ENCODE data around the gene TENT4B. TPM values are rescaled to one million over a fixed set of nuclear protein-coding genes. Genes with fewer than 3 reads are reported as not detected.

TENT4B gene
- total and polyA plus RNA-seq, 4 donors = 4.3 to 16.3 (median 8.4) TPM

DNA sequence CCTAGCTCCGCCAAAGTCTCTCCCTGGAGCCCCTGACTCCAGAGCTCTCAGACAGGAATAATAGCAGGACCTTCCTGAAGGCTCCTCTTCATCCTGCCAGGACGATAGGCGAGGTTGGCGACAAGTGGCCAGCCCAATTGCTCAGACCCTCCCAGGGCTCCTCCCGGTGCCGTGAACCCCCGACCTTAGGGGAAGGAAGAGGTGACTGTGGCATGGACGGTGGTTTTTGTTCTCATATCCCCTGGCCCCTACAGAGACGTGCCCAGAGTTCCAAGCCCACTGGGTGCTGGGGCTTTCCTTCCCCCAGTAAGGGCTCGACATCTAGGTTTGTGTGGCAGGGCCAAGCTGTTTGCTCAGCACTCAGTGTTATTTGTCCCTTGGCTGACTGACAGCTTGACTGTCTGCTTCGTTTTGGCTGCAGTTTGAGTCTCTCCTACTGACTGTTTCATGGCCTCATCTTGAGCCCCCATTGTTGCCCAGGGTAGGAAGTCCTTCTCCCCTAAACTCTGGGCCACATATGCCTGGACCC lies 108.7 kb downstream of the TENT4B start:
- Histone ChIP-seq H3K9ac (ENCODE audit: insufficient read depth in 1 of 2, low read length in 2 of 2) (no peak overlapping the region), H3K4me3 (no peak overlapping the region), H3K9me3 (ENCODE audit: control insufficient read depth in 4 of 4, insufficient read depth in 3 of 4, low read length in 3 of 4) (no peaks in the 10 kb centered on the region), H3K27ac (ENCODE audit: low read depth in 1 of 2, low read length in 1 of 2) (peak overlapping the region in 1 of 2 donors; percentile 55), H3K36me3 (ENCODE audit: control insufficient read depth in 4 of 4, insufficient read depth in 4 of 4, low read length in 4 of 4) (no peaks in the 10 kb centered on the region), H3K4me1 (ENCODE audit: control insufficient read depth in 5 of 5, insufficient read depth in 5 of 5, low read length in 5 of 5) (peaks cover 0 to 22% (median 12%) of the 10 kb centered on the region in 5 donors), H3K27me3 (ENCODE audit: control insufficient read depth in 3 of 3, insufficient read depth in 3 of 3, low read length in 2 of 3) (no peaks in the 10 kb centered on the region)
- WGBS, 2 donors = 31 to 32% methylated on average over 11 of the region's 11 CpGs
- TF ChIP-seq, protein P1, sequence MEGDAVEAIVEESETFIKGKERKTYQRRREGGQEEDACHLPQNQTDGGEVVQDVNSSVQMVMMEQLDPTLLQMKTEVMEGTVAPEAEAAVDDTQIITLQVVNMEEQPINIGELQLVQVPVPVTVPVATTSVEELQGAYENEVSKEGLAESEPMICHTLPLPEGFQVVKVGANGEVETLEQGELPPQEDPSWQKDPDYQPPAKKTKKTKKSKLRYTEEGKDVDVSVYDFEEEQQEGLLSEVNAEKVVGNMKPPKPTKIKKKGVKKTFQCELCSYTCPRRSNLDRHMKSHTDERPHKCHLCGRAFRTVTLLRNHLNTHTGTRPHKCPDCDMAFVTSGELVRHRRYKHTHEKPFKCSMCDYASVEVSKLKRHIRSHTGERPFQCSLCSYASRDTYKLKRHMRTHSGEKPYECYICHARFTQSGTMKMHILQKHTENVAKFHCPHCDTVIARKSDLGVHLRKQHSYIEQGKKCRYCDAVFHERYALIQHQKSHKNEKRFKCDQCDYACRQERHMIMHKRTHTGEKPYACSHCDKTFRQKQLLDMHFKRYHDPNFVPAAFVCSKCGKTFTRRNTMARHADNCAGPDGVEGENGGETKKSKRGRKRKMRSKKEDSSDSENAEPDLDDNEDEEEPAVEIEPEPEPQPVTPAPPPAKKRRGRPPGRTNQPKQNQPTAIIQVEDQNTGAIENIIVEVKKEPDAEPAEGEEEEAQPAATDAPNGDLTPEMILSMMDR (IDR thresholded peaks at IDR 0.05; ENCODE audit: control extremely low read depth, extremely low read depth) = no peak
- ATAC-seq (ENCODE audit: insufficient read depth, low FRiP score) = no peak
- DNase-seq = peak in 1 of 3 donors; percentile 51

DNA sequence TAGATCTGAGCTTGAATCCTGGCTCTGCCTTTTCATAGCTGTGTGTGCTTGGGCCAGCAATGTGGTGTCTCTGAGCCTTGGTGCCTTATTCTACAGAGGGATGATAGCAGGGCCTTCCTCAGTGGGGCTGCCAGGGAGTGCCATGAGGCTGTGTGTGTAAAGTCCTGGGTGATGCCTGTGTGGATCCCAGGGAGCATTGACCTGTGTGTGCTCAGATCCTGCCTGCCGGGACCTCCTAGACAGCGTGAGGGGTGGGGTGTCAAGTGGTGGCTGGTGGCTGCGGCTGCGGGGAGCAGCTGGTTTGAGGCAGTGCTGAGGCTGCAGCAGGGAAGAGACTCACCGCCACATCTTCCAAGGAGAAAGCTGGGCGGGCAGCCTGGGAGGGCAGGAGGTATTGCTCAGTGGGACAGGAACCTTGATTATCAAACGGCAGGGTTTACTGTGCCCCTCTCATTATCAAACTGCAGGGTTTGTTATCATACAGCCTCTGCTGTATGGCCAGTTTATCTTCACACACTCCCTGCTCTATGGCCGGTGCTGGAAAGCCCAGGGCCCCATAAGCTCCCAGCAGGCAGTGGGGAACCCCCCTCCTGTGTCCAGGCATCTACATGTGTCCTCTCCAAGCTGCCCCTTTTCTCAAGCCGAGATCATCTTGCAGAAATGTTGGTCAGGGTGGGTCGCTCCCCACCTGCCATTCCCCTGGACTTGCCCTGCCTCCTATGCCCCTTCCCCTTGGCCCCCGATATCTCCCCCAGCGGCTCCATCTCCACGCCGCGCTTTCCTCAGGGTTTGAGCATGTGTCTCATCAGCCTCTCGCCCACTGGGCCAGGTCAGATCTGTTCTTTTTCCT lies 110.2 kb downstream of the TENT4B start:
- DNase-seq (no peak), ATAC-seq (ENCODE audit: insufficient read depth, low FRiP score) (no peak)
- Histone ChIP-seq H3K9me3 (ENCODE audit: control insufficient read depth in 4 of 4, insufficient read depth in 3 of 4, low read length in 3 of 4) (no peaks in the 10 kb centered on the region), H3K4me1 (ENCODE audit: control insufficient read depth in 5 of 5, insufficient read depth in 5 of 5, low read length in 5 of 5) (peaks cover 0 to 31% (median 12%) of the 10 kb centered on the region in 5 donors), H3K27ac (ENCODE audit: low read depth in 1 of 2, low read length in 1 of 2) (no peak overlapping the region), H3K4me3 (no peak overlapping the region), H3K27me3 (ENCODE audit: control insufficient read depth in 3 of 3, insufficient read depth in 3 of 3, low read length in 2 of 3) (no peaks in the 10 kb centered on the region), H3K9ac (ENCODE audit: insufficient read depth in 1 of 2, low read length in 2 of 2) (no peak overlapping the region), H3K36me3 (ENCODE audit: control insufficient read depth in 4 of 4, insufficient read depth in 4 of 4, low read length in 4 of 4) (no peaks in the 10 kb centered on the region)
- 84 to 85% methylated on average over 16 of the region's 16 CpGs for whole genome bisulfite sequencing, 2 donors
- TF ChIP-seq, protein P1 (IDR thresholded peaks at IDR 0.05; ENCODE audit: control extremely low read depth, extremely low read depth) = no peak

DNA sequence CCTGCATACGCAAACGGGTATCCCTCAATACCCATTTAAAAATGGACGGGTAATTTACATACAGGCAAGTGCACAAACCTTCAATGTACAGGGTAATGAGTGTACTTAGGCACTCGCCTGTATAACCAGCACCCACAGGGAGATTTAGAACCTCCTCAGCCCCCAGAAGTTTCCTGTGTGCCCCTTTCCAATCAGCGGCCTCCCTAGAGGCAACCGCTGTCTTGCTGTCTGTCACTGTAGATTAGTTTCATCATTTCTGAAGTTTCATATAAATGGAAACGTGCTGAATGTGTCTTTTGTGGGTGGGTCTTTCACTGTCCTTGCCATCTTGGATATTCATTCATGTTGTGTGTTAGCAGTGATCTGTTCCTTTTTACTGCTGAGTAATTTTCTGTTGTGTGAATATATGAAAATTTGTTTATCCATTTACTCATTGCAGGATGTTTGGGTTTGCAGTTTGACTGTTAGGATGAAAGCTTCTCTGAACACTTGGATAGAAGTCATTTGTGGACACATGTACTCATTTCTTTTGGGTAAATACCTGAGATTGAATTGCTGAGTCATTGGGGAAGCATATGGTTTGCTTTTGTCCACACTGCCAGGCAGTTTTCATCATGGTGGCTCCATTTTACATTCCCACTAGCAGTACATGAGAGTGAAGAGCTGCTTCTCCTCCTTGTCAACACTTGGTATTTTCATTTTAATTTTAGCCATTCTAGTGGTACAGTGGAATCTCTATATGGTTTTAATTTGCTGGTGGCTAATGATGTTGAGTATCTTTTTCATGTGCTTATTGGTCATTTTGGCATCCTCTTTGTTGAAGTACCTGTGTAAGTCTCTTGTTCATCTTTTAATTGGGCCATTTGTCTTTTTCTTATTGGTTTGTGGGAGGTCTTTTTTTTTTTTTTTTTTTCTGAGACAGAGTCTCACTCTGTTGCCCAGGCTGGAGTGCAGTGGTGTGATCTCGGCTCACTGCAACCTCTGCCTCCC lies 111.1 kb downstream of the TENT4B start:
- Histone ChIP-seq H3K36me3 (ENCODE audit: control insufficient read depth in 4 of 4, insufficient read depth in 4 of 4, low read length in 4 of 4) (no peaks in the 10 kb centered on the region), H3K4me3 (no peak overlapping the region), H3K9me3 (ENCODE audit: control insufficient read depth in 4 of 4, insufficient read depth in 3 of 4, low read length in 3 of 4) (no peaks in the 10 kb centered on the region), H3K27me3 (ENCODE audit: control insufficient read depth in 3 of 3, insufficient read depth in 3 of 3, low read length in 2 of 3) (no peaks in the 10 kb centered on the region), H3K4me1 (ENCODE audit: control insufficient read depth in 5 of 5, insufficient read depth in 5 of 5, low read length in 5 of 5) (peaks cover 0 to 31% (median 12%) of the 10 kb centered on the region in 5 donors), H3K27ac (ENCODE audit: low read depth in 1 of 2, low read length in 1 of 2) (no peak overlapping the region), H3K9ac (ENCODE audit: insufficient read depth in 1 of 2, low read length in 2 of 2) (no peak overlapping the region)
- DNase-seq (no peak), ATAC-seq (ENCODE audit: insufficient read depth, low FRiP score) (no peak)
- TF ChIP-seq, protein P1 (IDR thresholded peaks at IDR 0.05; ENCODE audit: control extremely low read depth, extremely low read depth) = no peak
- WGBS, 2 donors = 77% methylated on average over 7 of the region's 8 CpGs

All from lung (tissue), 12 donors.